GM23248 (cell line): ENCODE data around the gene CADPS2.

Experiments
- EZH2 ChIP-seq: fragments of 200-600 bp; sonication (generic); IDR thresholded peaks from 2 replicates; pipeline ENCODE4 v1.6.1; 2018; ENCODE audit warnings: antibody characterized with exemption, mild to moderate bottlenecking; ENCODE audit not compliant: insufficient read depth, poor library complexity, severe bottlenecking
- EZH2phosphoT487 ChIP-seq: fragments of 200-600 bp; sonication (generic); IDR thresholded peaks from 2 replicates; pipeline ENCODE4 v1.6.1; 2018; ENCODE audit warnings: antibody characterized with exemption, moderate library complexity, mild to moderate bottlenecking, low read depth; ENCODE audit not compliant: insufficient read depth

- TF ChIP-seq EZH2, result peak; percentile 54
- TF ChIP-seq EZH2phosphoT487, result 0 out of 2 replicates have a peak, but pooled peaks have one; percentile 5
These were observed 580.6 kb downstream of the CADPS2 start for GRCh38 chr7:122305475-122306319.
